Stimulated activated CD4-positive, alpha-beta T cell treated with anti-CD3 and anti-CD28 coated beads, Interleukin-2, amount 100 ng/mL, for 48 hours (primary cell): ENCODE results near the gene TPRA1.

Experiments used
- DNase-seq, 2 donors: peaks; one replicate each; pipeline ENCODE4 v3.0.0-alpha.2; 2020

Gene TPRA1

DNA sequence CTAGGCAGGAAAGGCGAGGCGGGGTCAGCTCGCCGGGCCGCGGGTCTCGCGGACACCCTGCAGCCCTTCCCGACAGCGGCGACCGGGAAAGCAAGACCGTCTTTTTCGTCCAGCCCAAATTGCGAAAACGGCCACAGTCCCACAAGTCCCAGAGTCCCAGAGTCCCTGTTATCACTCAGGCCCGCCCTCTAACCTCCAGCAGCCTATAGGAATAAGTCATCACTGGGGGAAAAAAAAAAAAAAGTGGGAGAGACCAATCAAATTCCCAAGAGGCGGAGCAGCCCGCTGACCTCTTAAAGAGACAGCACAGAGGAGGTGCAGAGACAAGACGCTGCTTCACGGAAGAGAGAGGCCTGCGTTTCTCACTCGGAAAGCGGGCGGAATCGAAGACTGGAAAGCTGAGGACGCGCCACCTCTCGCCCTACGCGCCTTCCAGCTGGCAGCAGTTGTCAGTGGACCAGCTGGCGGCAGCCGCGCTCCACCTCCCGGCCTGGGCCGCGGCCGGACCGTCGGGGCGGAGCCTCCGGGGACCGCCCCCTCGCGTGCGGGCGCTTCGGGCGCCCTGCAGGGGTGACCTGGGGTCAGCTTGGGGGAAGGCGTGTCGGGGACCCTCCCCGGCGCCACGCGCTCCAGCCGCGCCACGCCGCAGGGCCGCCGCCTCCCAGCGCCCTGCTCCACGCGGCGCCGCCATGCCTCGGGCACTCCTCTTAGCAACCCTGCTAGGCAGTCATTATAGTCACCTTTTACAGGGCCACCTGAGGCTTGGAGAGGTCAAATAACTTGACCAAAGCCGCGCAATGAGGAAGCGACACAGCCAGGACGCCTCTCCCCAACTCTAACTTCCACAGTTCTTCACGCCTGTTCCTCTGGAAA, at the start of gene TPRA1:
Gene TPRA1, minus strand, starts transcription at position 141 of the 873 bp plus-strand sequence. CDS start 10,587 bp downstream, outside the sequence.
- peak; percentile 60 to 68 for DNase-seq

DNA sequence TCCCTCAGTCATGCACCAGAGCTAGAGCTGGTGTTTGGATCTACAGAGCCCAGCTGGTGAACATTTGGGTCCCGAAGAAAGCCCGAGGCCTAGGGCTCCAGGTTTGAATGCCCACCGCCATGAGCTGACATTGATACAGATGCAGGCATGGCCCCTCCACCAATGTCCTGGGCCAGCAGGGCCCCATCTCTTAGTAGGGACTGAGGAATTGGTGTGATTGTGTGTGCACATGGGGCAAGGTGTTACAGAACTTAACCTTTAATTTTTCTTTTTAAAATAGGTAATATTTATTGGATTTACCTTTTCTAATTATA, 49.5 kb upstream of the TPRA1 start:
- DNase-seq = no peak

DNA sequence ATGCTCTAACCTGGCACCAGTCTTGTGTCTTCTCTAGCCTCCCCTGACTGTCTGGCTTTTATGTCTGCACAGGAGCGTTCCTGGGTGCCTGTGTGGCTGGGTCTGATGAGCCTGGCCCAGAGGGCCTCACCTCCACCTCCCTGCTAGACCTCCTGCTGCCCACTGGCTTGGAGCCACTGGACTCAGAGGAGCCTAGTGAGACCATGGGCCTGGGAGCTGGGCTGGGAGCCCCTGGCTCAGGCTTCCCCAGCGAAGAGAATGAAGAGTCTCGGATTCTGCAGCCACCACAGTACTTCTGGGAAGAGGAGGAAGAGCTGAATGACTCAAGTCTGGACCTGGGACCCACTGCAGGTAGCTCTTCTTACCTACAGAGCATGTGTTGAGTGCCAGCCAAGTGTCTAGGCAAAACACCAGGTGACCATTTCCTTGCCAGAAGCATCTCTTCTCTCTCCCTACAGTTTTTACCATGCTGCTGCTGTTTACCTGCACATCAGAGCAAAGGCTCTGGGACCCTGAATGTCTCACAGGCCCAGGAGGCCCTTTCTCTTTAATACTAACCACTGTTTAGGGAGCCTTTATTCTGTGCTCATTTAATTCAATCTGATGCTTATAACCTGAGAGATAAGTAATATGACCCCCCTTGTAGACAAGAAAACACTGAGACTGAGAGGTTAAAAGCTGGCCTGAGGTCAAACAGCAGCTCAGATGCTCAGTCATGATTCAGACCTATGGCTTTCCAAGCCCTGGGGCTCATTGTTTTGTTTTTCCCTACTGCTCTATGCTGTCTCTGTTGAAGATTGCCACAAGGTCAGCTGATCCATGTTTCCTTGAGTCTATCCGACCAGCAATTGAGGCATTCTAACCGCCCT, 48.9 kb upstream of the TPRA1 start:
- DNase-seq = no peak

DNA sequence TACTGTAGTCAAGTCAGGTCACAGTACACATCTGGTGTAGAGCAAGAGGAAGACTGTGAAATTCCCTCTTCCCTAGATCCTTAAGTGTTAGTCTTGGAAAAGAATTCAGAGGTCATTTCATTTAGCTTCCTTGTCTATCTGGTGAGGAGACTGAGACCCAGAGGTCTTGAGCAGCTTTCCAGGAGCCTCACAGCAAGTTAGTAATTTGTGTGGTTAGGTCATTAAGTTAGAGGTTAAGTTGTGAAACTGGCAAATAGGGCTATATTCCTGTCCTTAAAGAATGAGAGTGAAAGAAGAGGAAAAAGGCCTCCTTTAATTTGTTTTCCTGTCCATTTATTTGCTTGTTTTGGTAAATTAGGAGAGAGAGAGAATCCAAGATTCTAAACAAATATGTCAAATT, 47.4 kb upstream of the TPRA1 start:
- DNase-seq = no peak

DNA sequence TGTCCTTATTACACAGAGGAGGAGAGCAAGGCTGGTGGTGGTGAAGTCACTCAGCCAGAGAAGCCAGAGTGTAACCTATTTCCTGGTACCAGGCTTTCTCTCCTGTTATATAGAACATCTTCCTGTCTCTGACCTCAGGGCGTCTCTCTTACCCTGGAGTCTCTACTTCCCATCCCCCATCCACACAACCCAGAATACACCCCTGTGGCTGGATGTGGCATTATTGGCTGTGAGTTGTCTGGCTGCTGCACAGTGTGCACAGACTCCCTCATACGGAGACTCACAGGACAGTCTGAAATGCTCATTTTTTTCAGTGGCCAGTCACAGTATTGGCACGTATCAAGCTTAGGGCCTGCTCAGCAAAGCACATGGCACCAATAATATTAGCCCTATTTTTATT, 47.0 kb upstream of the TPRA1 start:
- DNase-seq = no peak

DNA sequence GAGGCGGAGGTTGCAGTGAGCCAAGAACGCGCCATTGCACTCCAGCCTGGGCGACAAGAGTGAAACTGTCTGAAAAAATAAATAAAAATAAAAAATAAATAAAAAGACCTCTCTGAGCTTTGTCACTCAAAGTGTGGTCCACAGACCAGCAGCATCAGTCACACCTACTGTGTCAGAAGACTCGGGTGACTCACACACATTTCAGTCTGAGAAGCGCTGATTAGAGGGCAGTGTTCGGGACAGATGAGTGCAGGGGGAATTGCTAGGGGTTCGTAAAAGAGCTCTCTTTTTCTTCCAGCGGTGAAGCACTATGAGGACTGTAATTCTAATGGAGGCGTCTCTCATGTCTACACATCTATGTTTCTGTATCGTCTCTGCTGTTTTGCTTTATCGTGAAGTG, 44.1 kb upstream of the TPRA1 start:
- DNase-seq = no peak

DNA sequence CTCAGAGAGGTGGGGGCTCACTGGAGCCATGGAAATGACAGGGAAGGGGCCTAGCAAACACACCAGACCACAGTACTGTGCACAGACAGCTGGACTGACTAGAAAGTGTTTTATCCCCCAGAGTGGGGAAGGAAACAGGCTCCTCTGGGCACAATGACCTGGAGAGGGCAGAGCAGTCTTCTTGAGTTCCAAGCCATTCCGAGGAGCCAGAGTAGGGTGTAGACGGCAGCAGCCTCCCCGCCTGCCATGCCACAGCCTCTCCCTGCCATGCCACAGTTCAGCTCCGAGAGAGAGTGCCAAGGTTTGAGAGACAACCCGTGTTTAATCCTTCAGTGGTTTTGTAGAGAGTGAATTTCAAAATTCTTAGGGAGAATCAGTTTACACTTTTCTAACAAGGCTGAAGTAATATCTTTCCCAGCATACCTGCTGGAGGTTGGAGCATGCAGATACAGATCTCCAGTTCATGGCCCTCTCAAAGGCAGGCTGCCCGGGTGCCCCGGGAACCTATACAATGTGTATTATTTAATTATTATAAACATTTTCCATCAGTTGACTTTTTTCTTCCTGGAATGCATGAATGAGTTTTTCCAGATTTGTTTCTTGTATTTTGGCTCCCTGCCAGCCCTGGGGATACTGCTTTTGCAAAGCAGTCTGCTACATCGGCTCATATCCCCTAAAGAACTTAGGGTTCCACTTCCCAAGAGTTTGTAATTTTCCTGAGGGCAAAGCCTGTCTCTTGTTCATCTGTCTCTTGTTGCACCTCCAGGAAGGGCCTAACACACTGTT, 41.7 kb upstream of the TPRA1 start:
- DNase-seq = no peak

DNA sequence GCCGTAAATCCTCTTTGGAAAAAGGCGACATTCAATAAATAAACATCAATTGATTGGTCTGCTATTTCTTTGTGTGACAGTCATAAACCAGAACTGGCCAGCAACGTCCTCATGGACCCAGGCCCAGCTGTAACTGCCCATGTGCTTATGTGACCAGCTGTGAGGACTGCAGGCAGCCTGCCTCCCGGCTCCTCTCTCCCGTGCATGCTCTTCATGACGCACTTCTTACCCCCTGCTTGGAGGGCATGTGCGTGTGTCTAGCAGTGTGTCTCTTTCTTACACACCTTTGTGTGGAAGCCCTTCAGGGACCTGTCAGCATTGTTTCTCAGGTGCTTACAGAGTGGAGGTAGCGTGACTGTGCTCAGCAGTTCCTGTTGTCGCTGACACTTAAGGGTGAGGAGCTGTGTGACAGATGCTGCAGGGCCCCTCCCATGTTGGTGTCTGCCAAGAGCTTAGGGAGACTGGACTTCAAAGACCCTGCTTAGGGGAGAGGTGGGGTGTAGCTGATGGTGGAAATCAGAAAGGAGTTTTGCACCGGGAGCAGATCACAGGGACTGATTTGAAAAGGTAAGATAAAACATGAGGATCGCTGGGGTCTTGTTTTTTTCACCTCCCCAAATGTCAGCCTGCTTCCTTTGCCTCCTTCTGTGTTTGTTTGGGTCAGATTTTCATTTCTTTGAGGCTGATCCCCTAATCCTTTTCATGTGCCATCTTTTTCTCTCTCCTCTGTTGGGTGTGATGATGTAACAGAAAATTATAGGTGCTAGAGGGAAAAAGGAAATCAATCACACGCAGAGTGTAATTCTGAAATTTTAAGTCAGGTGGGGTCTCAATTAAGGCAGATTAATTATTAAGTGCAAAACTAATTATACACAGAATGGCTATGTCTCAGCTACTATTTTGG, 40.5 kb upstream of the TPRA1 start:
- DNase-seq = no peak

DNA sequence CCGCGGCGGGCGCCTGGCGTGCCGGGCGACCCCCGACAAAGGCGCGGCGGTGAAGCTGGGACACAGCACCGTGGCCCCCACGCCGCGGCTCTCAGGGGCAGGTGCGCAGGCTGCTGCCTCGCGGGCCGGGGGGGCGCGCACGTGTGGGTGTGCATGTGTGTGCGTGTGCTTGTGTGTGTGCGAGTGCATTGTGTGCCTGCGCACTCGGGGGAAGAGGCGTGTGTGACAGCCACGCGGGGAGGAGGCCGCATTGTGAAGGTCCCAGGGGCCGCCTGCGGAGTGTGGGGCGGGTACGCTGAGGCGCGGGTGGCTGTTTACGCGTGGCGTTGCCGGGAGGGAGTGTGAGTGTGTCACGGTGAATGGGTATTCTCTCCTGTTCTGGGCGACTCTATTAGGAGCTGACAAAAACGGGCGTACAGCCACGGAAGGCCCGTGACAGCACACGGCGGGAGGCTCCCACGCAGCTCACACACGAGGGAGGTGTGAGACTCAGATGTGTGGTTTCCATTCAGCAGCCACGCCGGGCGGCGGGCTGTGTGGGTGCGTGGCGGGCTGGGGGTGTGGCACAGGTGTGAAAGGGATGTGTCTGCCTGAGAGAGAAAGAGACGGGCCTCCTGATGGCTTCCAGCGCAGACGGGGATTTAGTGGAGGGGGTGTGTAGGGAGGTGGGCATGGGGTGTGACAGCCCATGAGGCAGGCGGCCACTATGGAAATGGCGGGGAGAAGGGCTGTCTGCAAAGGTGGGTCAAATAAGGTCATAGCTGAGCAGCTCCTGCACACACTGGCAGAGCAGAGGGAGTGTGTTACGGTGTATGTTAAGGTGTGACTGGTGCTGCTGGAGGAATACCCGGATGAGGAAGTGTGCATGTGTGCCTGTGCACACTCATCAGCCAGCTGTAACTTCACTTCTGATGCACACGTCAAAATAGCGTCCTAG, 39.2 kb upstream of the TPRA1 start:
- no peak for DNase-seq

DNA sequence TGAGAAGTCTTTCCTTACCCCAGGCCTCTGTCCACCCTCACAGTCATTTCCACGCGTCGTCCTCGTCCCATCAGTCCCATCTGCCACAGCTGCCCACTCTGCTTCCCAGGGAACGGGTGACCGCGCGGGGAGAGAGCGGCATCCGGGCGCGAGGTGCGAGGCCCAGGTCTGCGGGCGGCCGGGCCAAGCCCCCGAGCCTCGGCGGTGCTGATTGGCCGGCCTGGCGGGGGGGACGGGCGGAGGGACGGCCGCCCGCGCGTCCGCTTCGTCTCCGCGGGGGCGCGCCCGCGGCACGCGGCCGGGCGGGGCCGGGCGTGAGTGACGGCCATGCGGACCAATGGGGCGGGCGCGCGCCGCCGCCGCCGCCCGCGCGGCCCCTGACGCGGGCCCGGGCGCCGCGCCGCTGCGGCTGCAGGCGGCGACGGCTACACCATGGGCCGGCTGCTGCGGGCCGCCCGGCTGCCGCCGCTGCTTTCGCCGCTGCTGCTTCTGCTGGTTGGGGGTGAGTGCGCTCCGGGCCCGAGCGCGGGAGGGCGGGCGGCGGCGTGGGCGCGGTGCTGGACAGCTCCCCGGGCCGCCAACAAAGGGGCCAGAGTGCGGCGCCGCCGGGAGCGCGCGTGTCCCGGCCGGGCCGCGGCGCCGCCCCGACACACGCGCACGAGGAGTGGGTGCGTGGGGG, 38.4 kb upstream of the TPRA1 start, which contains the start of gene PODXL2:
Gene PODXL2, plus strand, starts transcription at position 398 of the 679 bp plus-strand sequence. Its CDS starts 35 bp downstream, at position 433.
- peak in 1 of 2 donors; percentile 25 for DNase-seq

DNA sequence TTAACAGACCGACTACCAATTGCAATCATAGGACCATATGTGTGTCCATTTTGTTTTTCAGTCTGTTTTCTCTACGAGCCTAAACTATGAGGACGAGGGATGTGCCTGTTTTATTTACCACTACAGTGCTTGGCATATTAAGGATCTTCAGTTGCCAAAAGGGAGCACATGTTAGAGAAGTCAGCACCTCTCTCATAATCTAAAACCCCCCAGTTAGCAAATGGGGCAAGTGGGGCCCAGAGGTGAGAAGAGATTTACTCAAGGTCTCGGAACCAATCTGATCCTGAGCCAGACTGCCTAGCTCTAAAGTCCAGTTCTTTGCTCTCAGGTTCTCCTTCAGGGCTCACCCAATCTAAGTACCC, 37.9 kb upstream of the TPRA1 start:
- DNase-seq = no peak

DNA sequence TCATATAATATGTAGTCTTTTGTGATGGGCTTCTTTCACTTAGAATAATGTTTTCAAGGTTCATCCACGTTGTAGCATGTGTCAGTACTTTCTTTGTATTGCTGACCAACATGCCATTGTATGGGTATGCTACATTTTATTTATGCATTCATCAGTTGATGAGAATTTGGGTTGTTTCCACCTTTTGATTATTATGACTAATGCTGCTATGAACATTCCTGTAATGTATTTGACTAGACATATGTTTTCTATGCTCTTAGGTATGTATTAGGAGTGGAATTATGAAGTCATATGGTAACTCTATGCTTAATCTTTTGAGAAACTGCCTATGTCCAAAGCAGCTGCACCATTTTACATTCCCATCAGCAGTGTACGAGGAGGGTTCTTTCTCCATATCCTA, 35.3 kb upstream of the TPRA1 start:
- no peak for DNase-seq

DNA sequence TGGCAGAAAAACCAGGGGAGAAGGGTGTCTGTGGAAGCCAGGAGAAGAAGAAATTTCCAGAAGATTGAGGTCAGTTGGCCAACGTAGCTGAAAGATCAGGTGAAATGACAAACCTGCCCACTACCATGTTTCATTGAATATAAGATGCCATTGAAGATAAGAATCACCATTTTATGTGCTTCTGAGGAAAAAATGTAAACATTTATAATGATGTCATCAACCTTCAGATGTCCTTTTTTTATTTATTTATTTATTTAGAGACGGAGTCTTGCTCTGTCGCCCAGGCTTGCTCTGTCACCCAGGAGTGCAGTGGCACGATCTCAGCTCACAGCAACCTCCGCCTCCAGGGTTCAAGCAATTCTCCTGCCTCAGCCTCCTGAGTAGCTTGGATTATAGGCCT, 33.5 kb upstream of the TPRA1 start:
- DNase-seq = no peak

DNA sequence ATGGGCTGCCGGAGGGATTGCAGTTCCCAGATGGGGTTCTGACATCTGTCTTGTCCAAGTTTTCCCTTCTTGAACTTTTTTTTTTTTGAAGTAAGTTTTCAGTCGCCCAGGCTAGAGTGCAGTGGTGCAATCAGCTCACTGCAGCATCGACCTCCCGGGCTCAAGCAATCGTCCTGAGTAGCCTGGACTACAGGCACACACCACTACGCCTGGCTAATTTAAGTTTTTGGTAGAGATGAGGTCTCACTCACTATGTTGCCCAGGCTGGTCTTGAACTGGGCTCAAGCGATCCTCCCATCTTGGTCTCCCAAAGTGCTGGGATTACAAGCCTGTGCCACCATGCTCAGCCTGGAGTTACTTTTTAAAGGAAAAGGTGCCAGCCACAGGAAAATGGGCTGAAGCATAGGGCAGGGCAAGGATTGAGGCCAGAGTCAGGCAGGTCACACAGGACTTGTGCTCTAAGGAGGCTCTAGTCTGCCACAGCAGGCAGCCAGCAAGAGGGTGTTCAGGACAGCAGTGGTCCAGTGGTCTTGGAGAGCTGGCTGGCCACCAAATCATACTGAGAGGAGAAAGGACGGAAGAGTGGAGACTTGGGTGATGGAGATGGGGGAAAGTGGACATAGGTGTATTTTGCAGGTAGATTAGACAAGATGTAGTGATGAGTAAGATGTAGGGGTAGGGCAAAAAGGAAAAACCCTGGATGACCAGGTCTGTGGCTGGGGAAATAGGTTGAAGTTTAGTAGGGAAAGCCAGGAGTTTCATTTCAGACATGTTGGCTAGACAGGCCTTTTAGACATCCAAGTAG, 32.4 kb upstream of the TPRA1 start:
- no peak for DNase-seq

DNA sequence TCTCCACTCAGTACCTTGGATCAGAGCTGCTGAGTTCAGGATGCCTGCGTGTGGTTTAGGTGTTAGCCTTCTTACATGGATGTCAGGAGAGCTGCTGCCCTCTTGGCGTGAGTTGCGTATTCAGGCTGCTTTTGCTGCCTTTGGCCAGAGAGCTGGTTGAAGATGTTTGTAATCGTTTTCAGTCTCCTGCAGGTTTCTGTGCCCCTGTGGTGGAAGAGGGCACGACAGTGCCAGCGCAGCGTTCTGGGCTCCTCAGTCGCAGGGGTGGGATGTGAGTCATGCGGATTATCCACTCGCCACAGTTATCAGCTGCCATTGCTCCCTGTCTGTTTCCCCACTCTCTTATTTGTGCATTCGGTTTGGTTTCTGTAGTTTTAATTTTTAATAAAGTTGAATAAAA, 31.5 kb upstream of the TPRA1 start:
- no peak for DNase-seq

DNA sequence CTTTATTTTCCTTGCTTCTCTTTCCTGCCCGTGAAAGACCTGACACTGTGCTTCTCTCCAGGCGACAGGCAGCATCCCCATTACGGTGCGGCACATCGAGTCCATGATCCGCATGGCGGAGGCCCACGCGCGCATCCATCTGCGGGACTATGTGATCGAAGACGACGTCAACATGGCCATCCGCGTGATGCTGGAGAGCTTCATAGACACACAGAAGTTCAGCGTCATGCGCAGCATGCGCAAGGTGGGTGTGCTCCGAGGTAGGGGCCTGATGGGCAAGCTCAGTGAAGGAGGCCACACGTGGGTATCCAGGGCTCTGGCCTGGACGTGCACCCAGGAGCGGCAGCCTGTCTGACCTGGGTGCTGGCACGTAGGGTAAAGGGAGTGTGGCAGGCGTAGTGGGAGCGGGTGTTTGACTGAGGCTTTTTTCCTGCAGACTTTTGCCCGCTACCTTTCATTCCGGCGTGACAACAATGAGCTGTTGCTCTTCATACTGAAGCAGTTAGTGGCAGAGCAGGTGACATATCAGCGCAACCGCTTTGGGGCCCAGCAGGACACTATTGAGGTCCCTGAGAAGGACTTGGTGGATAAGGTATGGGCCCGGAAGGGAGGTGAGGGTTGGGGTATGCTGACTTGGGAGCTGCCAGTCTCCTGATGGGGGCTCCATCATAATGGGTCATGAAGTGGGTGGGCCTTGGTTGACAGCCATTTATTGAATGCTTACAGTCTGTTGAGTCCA, 30.3 kb upstream of the TPRA1 start:
- no peak for DNase-seq

DNA sequence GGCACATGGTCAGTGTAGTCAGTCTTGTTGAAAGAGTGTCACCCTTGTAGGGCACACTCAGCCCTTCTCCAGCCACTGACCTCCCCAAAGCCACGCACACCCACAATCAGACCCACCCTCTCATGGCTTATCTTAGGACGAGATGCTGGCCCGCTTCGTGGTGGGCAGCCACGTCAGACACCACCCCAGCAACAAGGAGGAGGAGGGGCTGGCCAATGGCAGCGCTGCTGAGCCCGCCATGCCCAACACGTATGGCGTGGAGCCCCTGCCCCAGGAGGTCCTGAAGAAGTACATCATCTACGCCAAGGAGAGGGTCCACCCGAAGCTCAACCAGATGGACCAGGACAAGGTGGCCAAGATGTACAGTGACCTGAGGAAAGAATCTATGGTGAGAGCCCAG, 28.4 kb upstream of the TPRA1 start:
- no peak for DNase-seq

DNA sequence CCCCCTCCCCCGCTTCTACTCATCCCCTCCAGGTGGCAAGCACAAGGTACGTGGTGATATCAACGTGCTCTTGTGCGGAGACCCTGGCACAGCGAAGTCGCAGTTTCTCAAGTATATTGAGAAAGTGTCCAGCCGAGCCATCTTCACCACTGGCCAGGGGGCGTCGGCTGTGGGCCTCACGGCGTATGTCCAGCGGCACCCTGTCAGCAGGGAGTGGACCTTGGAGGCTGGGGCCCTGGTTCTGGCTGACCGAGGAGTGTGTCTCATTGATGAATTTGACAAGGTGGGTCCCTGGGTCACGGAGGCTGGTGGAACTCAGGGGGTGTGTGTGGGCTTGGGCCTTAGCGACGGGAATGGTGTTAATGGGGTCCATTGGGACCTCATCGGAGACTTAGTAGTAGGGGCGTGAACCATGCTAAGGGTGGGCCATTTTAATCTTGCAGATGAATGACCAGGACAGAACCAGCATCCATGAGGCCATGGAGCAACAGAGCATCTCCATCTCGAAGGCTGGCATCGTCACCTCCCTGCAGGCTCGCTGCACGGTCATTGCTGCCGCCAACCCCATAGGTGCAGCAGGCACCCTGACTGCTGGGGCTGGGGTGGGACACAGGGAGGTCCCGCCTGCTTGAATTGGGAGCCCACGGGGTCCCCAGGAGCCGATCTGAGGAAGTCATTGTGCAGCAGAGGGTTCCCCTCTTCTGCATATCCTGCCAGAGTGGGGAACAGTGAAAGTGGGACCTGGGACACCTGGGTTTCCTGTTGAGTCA, 26.5 kb upstream of the TPRA1 start:
- DNase-seq = no peak
